ENCODE results near the gene TCEANC2.

- TF ChIP-seq CTCF (IDR thresholded peaks at IDR 0.05) (peak; percentile 51 to 75 (median 66)), POLR2A (IDR thresholded peaks at IDR 0.05) (no peak)
These were observed 68.2 kb downstream of the TCEANC2 start for GRCh38 chr1:54121482-54122134.

All from testis (tissue), 2 donors.